HepG2 (cell line): Measurements from ENCODE around the gene MTSS2. TPM values are rescaled to one million over a fixed set of nuclear protein-coding genes. Genes with fewer than 3 reads are reported as not detected.

ENCODE experiments used
- ATF1 ChIP-seq: IDR thresholded peaks from 2 replicates; pipeline ENCODE4 v1.6.1; 2016; ENCODE audit warnings: mild to moderate bottlenecking, control low read depth
- FOSL2 ChIP-seq: sonication (generic); formaldehyde crosslinking; IDR thresholded peaks from 2 replicates; pipeline ENCODE4 v1.4.0; 2020; ENCODE audit warnings: missing genetic modification reagents
- HOXA9 ChIP-seq: sonication (generic); formaldehyde crosslinking; IDR thresholded peaks from 2 replicates; pipeline ENCODE4 v1.8.1; 2022; ENCODE audit warnings: missing genetic modification reagents, mild to moderate bottlenecking, moderate library complexity, borderline replicate concordance
- MAZ ChIP-seq, 2 experiments: sonication (generic) in 1 of 2; formaldehyde crosslinking in 1 of 2; IDR thresholded peaks; 2 replicates each; pipeline versions ENCODE4 v1.5.0 to v1.6.1; 2012 to 2020; ENCODE audit warnings: low read depth in 2 of 2, mild to moderate bottlenecking in 2 of 2, borderline replicate concordance in 1 of 2, improper control_type of control experiment in 1 of 2, low read length in 1 of 2, missing genetic modification reagents in 1 of 2, moderate library complexity in 1 of 2
- MXD4 ChIP-seq: IDR thresholded peaks from 2 replicates; pipeline ENCODE4 v1.6.1; 2016; ENCODE audit warnings: mild to moderate bottlenecking, missing biosample characterization, missing genetic modification reagents
- PCBP1 ChIP-seq: fragments of 200-400 bp; formaldehyde crosslinking; IDR thresholded peaks from 2 replicates; pipeline ENCODE4 v1.6.1; 2017; ENCODE audit warnings: mild to moderate bottlenecking, low read depth, low read length, borderline replicate concordance
- PRDM15 ChIP-seq: sonication (generic); formaldehyde crosslinking; IDR thresholded peaks from 2 replicates; pipeline ENCODE4 v1.4.0; 2020; ENCODE audit warnings: missing genetic modification reagents
- SALL1 ChIP-seq: sonication (generic); formaldehyde crosslinking; IDR thresholded peaks from 2 replicates; pipeline ENCODE4 v1.8.0; 2022; ENCODE audit warnings: mild to moderate bottlenecking, missing genetic modification reagents
- TCF7 ChIP-seq: sonication (generic); IDR thresholded peaks from 2 replicates; pipeline ENCODE4 v1.6.1; 2016; ENCODE audit warnings: antibody characterized with exemption, low read depth
- YEATS4 ChIP-seq: sonication (generic); formaldehyde crosslinking; IDR thresholded peaks from 2 replicates; pipeline ENCODE4 v1.4.0; 2020; ENCODE audit warnings: missing genetic modification reagents, borderline replicate concordance
- ZBTB25 ChIP-seq: IDR thresholded peaks from 2 replicates; pipeline ENCODE4 v1.6.1; 2018; ENCODE audit warnings: missing genetic modification reagents
- ZBTB26 ChIP-seq: IDR thresholded peaks from 2 replicates; pipeline ENCODE4 v1.6.1; 2016; ENCODE audit warnings: missing compliant biosample characterization, missing genetic modification reagents, borderline replicate concordance
- ZFP37 ChIP-seq: sonication (generic); formaldehyde crosslinking; IDR thresholded peaks from 2 replicates; pipeline ENCODE4 v1.4.0; 2020; ENCODE audit warnings: missing genetic modification reagents, borderline replicate concordance
- ZNF24 ChIP-seq: fragments of 450-650 bp; IDR thresholded peaks from 2 replicates; pipeline ENCODE4 v1.6.1; 2017; ENCODE audit warnings: antibody characterized with exemption, mild to moderate bottlenecking
- ZNF33B ChIP-seq: sonication (generic); formaldehyde crosslinking; IDR thresholded peaks from 2 replicates; pipeline ENCODE4 v1.5.1; 2020; ENCODE audit warnings: mild to moderate bottlenecking, missing genetic modification reagents
- ZNF431 ChIP-seq: sonication (generic); formaldehyde crosslinking; IDR thresholded peaks from 2 replicates; pipeline ENCODE4 v1.9.0; 2022; ENCODE audit warnings: missing genetic modification reagents, low read depth, mild to moderate bottlenecking, borderline replicate concordance
- ZNF547 ChIP-seq: sonication (generic); formaldehyde crosslinking; IDR thresholded peaks from 2 replicates; pipeline ENCODE4 v1.5.1; 2020; ENCODE audit warnings: mild to moderate bottlenecking, missing genetic modification reagents
- ZNF766 ChIP-seq: sonication (generic); formaldehyde crosslinking; IDR thresholded peaks from 2 replicates; pipeline ENCODE4 v1.5.0; 2020; ENCODE audit warnings: missing genetic modification reagents, borderline replicate concordance
- ZNF816 ChIP-seq: sonication (generic); formaldehyde crosslinking; IDR thresholded peaks from 2 replicates; pipeline ENCODE4 v1.8.0; 2022; ENCODE audit warnings: missing genetic modification reagents, mild to moderate bottlenecking, borderline replicate concordance
- polyA plus RNA-seq, 8 experiments: library from polyadenylated mRNA; depleted of rRNA in 3 of 8; stranded (reverse) in 7 of 8; unstranded in 1 of 8; fragments of >200 nt; fragmentation: Illumina TruSeq in 4 of 8; extraction: Trizol in 4 of 8; gene quantifications; 2 replicates each; pipeline versions ENCODE4 v1.2.1 to v1.2.3, GENCODE V29; 2011 to 2016; ENCODE audit warnings: low read depth in 4 of 8, missing spikeins in 1 of 8, mixed read lengths in 1 of 8; ENCODE audit not compliant: insufficient read depth in 1 of 8
- total RNA-seq, 5 experiments: library from RNA; depleted of rRNA; stranded (reverse); fragments of >200 nt; fragmentation: Illumina TruSeq; extraction: Trizol; gene quantifications; 2 replicates each; pipeline ENCODE4 v1.2.3, GENCODE V29; 2016; ENCODE audit warnings: low read depth in 1 of 5
- TF ChIP-seq, protein P1 (sequence below): sonication (generic); formaldehyde crosslinking; IDR thresholded peaks from 2 replicates; pipeline ENCODE4 v1.4.0; 2020; ENCODE audit warnings: missing genetic modification reagents

MTSS2 gene
- total and polyA plus RNA-seq, 2 of the 13 experiments (the other 11 are each of a cell fraction or from before 2014, with no cell fraction given): 132 to 242 TPM

GRCh38 chr16:70685938-70686375 lies at the start of gene MTSS2 (continued):
- no peak for TF ChIP-seq ATF1 (CRISPR knock-in tag)
- TF ChIP-seq PRDM15 (CRISPR knock-in tag): no peak
- TF ChIP-seq TCF7: peak; percentile 51; the same call in 1 of the 2 replicates
- TF ChIP-seq ZNF431: 0 out of 2 replicates have a peak, but pooled peaks have one; percentile 39
- peak; percentile 99 for TF ChIP-seq MAZ (IDR thresholded peaks at IDR 0.05; ENCODE audit: borderline replicate concordance, low read depth, low read length)
- TF ChIP-seq MAZ (CRISPR knock-in tag; IDR thresholded peaks at IDR 0.05; ENCODE audit: low read depth): peak; percentile 99
- peak; percentile 85; the same call in 1 of the 2 replicates for TF ChIP-seq YEATS4 (CRISPR knock-in tag)
- 0 out of 2 replicates have a peak, but pooled peaks have one; percentile 29 for TF ChIP-seq ZNF766 (CRISPR knock-in tag)
- TF ChIP-seq ZNF33B: no peak
- TF ChIP-seq SALL1 (CRISPR knock-in tag): peak; percentile 57; the same call in 1 of the 2 replicates
- TF ChIP-seq HOXA9 (CRISPR knock-in tag): no peak
- TF ChIP-seq ZFP37: no peak
- no peak; the same call in 1 of the 2 replicates for TF ChIP-seq MXD4
- TF ChIP-seq PCBP1: no peak
- TF ChIP-seq ZBTB26 (CRISPR knock-in tag): no peak
- TF ChIP-seq ZNF547 (CRISPR knock-in tag): no peak
- no peak for TF ChIP-seq ZNF816 (CRISPR knock-in tag)
- TF ChIP-seq, protein P1, sequence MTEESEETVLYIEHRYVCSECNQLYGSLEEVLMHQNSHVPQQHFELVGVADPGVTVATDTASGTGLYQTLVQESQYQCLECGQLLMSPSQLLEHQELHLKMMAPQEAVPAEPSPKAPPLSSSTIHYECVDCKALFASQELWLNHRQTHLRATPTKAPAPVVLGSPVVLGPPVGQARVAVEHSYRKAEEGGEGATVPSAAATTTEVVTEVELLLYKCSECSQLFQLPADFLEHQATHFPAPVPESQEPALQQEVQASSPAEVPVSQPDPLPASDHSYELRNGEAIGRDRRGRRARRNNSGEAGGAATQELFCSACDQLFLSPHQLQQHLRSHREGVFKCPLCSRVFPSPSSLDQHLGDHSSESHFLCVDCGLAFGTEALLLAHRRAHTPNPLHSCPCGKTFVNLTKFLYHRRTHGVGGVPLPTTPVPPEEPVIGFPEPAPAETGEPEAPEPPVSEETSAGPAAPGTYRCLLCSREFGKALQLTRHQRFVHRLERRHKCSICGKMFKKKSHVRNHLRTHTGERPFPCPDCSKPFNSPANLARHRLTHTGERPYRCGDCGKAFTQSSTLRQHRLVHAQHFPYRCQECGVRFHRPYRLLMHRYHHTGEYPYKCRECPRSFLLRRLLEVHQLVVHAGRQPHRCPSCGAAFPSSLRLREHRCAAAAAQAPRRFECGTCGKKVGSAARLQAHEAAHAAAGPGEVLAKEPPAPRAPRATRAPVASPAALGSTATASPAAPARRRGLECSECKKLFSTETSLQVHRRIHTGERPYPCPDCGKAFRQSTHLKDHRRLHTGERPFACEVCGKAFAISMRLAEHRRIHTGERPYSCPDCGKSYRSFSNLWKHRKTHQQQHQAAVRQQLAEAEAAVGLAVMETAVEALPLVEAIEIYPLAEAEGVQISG (CRISPR knock-in tag): peak; percentile 78
- no peak for TF ChIP-seq ZNF24
- TF ChIP-seq FOSL2: 0 out of 2 replicates have a peak, but pooled peaks have one; percentile 10
- no peak for TF ChIP-seq ZBTB25 (CRISPR knock-in tag)
